Measurements from ENCODE around the gene CELSR2.

DNA sequence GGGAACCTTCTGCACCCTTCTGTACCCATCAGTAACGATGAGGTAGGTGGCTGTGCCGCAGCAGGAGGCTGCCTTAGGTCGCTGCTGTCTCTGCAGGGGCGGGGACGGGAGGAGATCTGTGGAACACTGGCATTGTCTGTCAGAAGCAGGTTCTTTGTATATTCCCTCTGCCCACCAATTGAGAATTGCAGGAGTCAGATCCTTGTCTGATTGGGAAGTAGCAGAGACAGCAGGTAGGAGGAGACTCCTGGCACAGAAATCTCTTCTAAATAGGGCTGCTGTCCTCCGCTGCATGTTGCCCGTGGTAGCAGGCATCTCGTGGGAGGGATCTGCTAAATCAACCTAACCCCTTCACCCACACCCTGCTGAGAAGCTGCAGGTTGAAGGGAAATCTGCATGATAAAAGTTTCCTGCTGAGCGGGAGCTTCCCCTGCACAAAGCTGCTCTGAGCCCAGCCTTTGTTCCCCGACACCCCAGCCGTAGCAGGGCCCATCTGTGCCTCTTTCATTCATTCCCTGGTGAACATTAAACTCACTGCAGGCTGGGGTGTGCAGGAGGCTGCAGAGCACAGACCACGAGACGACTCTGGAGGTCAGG is 19.7 kb upstream of the CELSR2 start:
- TF ChIP-seq POLR2A (IDR thresholded peaks at IDR 0.05): no peak
- TF ChIP-seq, protein P1, sequence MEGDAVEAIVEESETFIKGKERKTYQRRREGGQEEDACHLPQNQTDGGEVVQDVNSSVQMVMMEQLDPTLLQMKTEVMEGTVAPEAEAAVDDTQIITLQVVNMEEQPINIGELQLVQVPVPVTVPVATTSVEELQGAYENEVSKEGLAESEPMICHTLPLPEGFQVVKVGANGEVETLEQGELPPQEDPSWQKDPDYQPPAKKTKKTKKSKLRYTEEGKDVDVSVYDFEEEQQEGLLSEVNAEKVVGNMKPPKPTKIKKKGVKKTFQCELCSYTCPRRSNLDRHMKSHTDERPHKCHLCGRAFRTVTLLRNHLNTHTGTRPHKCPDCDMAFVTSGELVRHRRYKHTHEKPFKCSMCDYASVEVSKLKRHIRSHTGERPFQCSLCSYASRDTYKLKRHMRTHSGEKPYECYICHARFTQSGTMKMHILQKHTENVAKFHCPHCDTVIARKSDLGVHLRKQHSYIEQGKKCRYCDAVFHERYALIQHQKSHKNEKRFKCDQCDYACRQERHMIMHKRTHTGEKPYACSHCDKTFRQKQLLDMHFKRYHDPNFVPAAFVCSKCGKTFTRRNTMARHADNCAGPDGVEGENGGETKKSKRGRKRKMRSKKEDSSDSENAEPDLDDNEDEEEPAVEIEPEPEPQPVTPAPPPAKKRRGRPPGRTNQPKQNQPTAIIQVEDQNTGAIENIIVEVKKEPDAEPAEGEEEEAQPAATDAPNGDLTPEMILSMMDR (IDR thresholded peaks at IDR 0.05): no peak

Data from esophagus squamous epithelium (tissue), 4 donors.